ENCODE results near the gene UMPS. TPM values are rescaled to one million over a fixed set of nuclear protein-coding genes. Genes with fewer than 3 reads are reported as not detected.

Gene UMPS
- total RNA-seq (2014; rRNA removed; shearing (Covaris generic)) (48.8 and 50.9 TPM in 2 replicates), polyA plus RNA-seq (2016; fragmentation: Nextera tagmentation; extraction: Ambion mirVana) (40.2 and 44.1 TPM in 2 replicates)
- long read RNA-seq, full-length matches to known transcripts = 70 of 77 reads
- long read RNA-seq, partial matches to known transcripts = 5 of 77 reads
- long read RNA-seq, other reads (novel, unspliced or antisense) = 2 of 77 reads

- Histone ChIP-seq H4K20me1 (replicated peaks; ENCODE audit: insufficient read depth) (peaks cover 22% of the 10 kb centered on the region), H3F3A (replicated peaks; ENCODE audit: low read depth) (no peaks in the 10 kb centered on the region), H3K27ac (ENCODE audit: low read depth) (peak within 1 kb of the TSS; percentile 87), H3K9me2 (ENCODE audit: insufficient read depth) (no peaks in the 10 kb centered on the region), H2AFZ (peak within 1 kb of the TSS; percentile 97), H3K79me2 (replicated peaks; ENCODE audit: insufficient read depth) (peaks cover 50% of the 10 kb centered on the region), H3K4me1 (ENCODE audit: insufficient read depth) (peaks cover 8% of the 10 kb centered on the region), H3K27me3 (ENCODE audit: insufficient read depth) (no peaks in the 10 kb centered on the region; the same call in 1 of the 2 replicates), H3K4me3 (peak within 1 kb of the TSS; percentile 95), H3K4me2 (peak within 1 kb of the TSS; percentile 99), H3K36me3 (ENCODE audit: insufficient read depth) (peaks cover 4% of the 10 kb centered on the region; the same call in 1 of the 2 replicates)
- ATAC-seq = peak; percentile 98
- H3K9me3 Mint-ChIP-seq = peaks cover 4% of the 10 kb centered on the region; the same call in 2 of the 3 replicates
- peak within 1 kb of the TSS; percentile 100 for H3K4me3 Mint-ChIP-seq
- H3K36me3 Mint-ChIP-seq (ENCODE audit: low read depth) = peaks cover 24% of the 10 kb centered on the region
- peak within 1 kb of the TSS; percentile 100 for H3K27ac Mint-ChIP-seq
- peak; percentile 90 for DNase-seq (ENCODE audit: low spot score)
- peaks cover 11% of the 10 kb centered on the region; the same call in 2 of the 3 replicates for H3K4me1 Mint-ChIP-seq
- H3K27me3 Mint-ChIP-seq (ENCODE audit: insufficient read depth, low read depth, poor library complexity) = peaks cover 5% of the 10 kb centered on the region
- peak; percentile 96 for TF ChIP-seq CREB1 (CRISPR knock-in tag; IDR thresholded peaks at IDR 0.05; ENCODE audit: low read depth)
- peak; percentile 96 for TF ChIP-seq POLR2AphosphoS5 (IDR thresholded peaks at IDR 0.05; ENCODE audit: low read depth)
- TF ChIP-seq EZH2 (IDR thresholded peaks at IDR 0.05; ENCODE audit: low read depth, unreplicated experiment) = no peak
- TF ChIP-seq ETS1 (IDR thresholded peaks at IDR 0.05) = peak; percentile 80
These were observed at the start of gene UMPS for GRCh38 chr3:124730129-124730940. TSS of gene UMPS (plus strand) at chr3:124730452. CDS start at chr3:124730472, 20 bp downstream.

GRCh38 chr3:124680521-124680920, 49.7 kb upstream of the UMPS start:
- Histone ChIP-seq H3K4me2 (no peak overlapping the region), H3K27me3 (ENCODE audit: insufficient read depth) (no peaks in the 10 kb centered on the region), H3K27ac (ENCODE audit: low read depth) (no peak overlapping the region), H3K9me2 (ENCODE audit: insufficient read depth) (no peaks in the 10 kb centered on the region), H3K79me2 (replicated peaks; ENCODE audit: insufficient read depth) (no peaks in the 10 kb centered on the region), H3K36me3 (ENCODE audit: insufficient read depth) (no peaks in the 10 kb centered on the region), H3K4me3 (no peak overlapping the region), H2AFZ (no peak overlapping the region), H3K4me1 (ENCODE audit: insufficient read depth) (no peaks in the 10 kb centered on the region), H4K20me1 (replicated peaks; ENCODE audit: insufficient read depth) (no peaks in the 10 kb centered on the region), H3F3A (replicated peaks; ENCODE audit: low read depth) (no peaks in the 10 kb centered on the region)
- Mint-ChIP-seq H3K4me3 (no peak overlapping the region), H3K36me3 (ENCODE audit: low read depth) (no peaks in the 10 kb centered on the region), H3K27ac (no peak overlapping the region), H3K27me3 (ENCODE audit: insufficient read depth, low read depth, poor library complexity) (peaks cover 2% of the 10 kb centered on the region), H3K9me3 (no peaks in the 10 kb centered on the region), H3K4me1 (no peaks in the 10 kb centered on the region; the same call in 2 of the 3 replicates)
- ATAC-seq (no peak), DNase-seq (ENCODE audit: low spot score) (no peak)
- TF ChIP-seq ZNF114 (CRISPR knock-in tag; IDR thresholded peaks at IDR 0.05) (no peak), EZH2phosphoT487 (IDR thresholded peaks at IDR 0.05; ENCODE audit: unreplicated experiment) (no peak), NANOG (IDR thresholded peaks at IDR 0.05; ENCODE audit: borderline replicate concordance) (no peak), ZNF331 (CRISPR knock-in tag; IDR thresholded peaks at IDR 0.05; ENCODE audit: low read depth) (no peak), CREB1 (CRISPR knock-in tag; IDR thresholded peaks at IDR 0.05; ENCODE audit: low read depth) (no peak), ZNF462 (CRISPR knock-in tag; IDR thresholded peaks at IDR 0.05) (no peak), ETS1 (IDR thresholded peaks at IDR 0.05) (no peak)

All from GM23338 (cell line).